Duodenal mucosa (tissue), 2 donors: ENCODE measurements around the gene PPP4R3C.
"Not testable (repeated sequence)": the region's sequence is repeated elsewhere in the genome, so short reads cannot be mapped to it uniquely, and the experiment has no call there.

Experiments
- H3K27ac ChIP-seq: one replicate; pipeline ENCODE4 v1.7.0; 2013; ENCODE audit warnings: low read depth, low read length
- H3K27me3 ChIP-seq, 2 donors: one replicate each; pipeline ENCODE4 v1.7.0; 2013; ENCODE audit warnings: low read length in 2 of 2, control low read depth in 1 of 2; ENCODE audit not compliant: insufficient read depth in 2 of 2, control insufficient read depth in 1 of 2
- H3K36me3 ChIP-seq, 2 donors: one replicate each; pipeline ENCODE4 v1.7.0; 2013; ENCODE audit warnings: low read length in 2 of 2, control low read depth in 1 of 2; ENCODE audit not compliant: insufficient read depth in 2 of 2, control insufficient read depth in 1 of 2
- H3K4me1 ChIP-seq, 2 donors: one replicate each; pipeline ENCODE4 v1.7.0; 2013; ENCODE audit warnings: low read length in 2 of 2, control low read depth in 1 of 2; ENCODE audit not compliant: insufficient read depth in 2 of 2, control insufficient read depth in 1 of 2
- H3K4me3 ChIP-seq, 2 donors: one replicate each; pipeline ENCODE4 v1.7.0; 2013; ENCODE audit warnings: low read length in 2 of 2, low read depth in 1 of 2
- H3K9ac ChIP-seq, 2 donors: one replicate each; pipeline ENCODE4 v1.7.0; 2013; ENCODE audit warnings: low read length in 2 of 2, low read depth in 1 of 2
- H3K9me3 ChIP-seq, 2 donors: one replicate each; pipeline ENCODE4 v1.7.0; 2013; ENCODE audit warnings: low read length in 2 of 2, control low read depth in 1 of 2; ENCODE audit not compliant: control insufficient read depth in 1 of 2

PPP4R3C gene

GRCh38 chrX:27442392-27442791, 20.7 kb downstream of the PPP4R3C start:
- not testable (repeated sequence) for H3K9me3 ChIP-seq, H3K36me3 ChIP-seq, H3K4me1 ChIP-seq, H3K9ac ChIP-seq, H3K27ac ChIP-seq, H3K27me3 ChIP-seq, H3K4me3 ChIP-seq

GRCh38 chrX:27439771-27440170, 23.4 kb downstream of the PPP4R3C start:
- Histone ChIP-seq H3K36me3 (no peaks in the 10 kb centered on the region), H3K9me3 (no peaks in the 10 kb centered on the region), H3K27me3 (no peaks in the 10 kb centered on the region), H3K9ac (no peak overlapping the region), H3K4me1 (no peaks in the 10 kb centered on the region), H3K4me3 (no peak overlapping the region), H3K27ac (no peak overlapping the region)

- Histone ChIP-seq H3K27ac (no peak overlapping the region), H3K27me3 (no peaks in the 10 kb centered on the region), H3K4me3 (no peak overlapping the region), H3K36me3 (no peaks in the 10 kb centered on the region), H3K9me3 (no peaks in the 10 kb centered on the region), H3K9ac (no peak overlapping the region), H3K4me1 (no peaks in the 10 kb centered on the region)
Measured at GRCh38 chrX:27438937-27439336, 24.2 kb downstream of the PPP4R3C start.

GRCh38 chrX:27435031-27435430, 28.1 kb downstream of the PPP4R3C start:
- Histone ChIP-seq H3K36me3 (no peaks in the 10 kb centered on the region), H3K9ac (no peak overlapping the region), H3K27me3 (no peaks in the 10 kb centered on the region), H3K4me3 (no peak overlapping the region), H3K27ac (no peak overlapping the region), H3K4me1 (no peaks in the 10 kb centered on the region), H3K9me3 (no peaks in the 10 kb centered on the region)
